NCI-H345 treated with DMSO at 0.1 percent for 48 hours (cell line): ENCODE data around the gene DCTPP1.

ENCODE experiments used
- DNase-seq: peaks from one replicate; lab custom pipeline; 2025; ENCODE audit not compliant: unreplicated experiment; lab: John Stamatoyannopoulos, UW

The DCTPP1 gene

DNA sequence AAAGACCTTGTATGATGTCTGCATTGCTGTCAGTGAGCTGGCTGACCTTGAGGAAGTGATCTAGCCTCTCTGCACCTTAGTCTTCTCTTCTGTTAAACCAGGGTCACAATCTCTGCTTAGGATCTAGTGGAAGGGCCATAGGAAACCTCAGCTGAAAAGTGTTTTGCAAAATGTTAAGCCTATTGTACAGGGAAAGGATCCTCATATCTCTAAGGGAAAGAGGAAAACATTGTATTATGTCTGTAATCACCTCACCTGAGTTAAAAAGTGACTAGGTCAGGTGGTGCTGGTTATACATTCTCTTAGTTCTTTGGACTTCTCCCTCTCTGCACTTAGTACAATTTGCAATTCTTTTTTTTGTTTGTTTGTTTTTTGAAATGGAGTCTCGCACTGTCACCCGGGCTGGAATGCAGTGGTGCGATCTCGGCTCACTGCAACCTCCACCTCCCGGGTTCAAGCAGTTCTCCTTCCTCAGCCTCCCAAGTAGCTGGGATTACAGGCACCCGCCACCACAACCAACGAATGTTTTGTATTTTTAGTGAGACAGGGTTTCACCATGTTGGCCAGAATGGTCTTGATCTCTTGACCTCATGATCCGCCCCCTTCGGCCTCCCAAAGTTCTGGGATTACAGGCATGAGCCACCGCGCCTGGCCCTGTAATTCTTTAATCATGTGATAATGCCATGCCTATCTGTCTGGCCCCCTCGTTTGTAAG is 17.8 kb upstream of the DCTPP1 start:
- no peak for DNase-seq

DNA sequence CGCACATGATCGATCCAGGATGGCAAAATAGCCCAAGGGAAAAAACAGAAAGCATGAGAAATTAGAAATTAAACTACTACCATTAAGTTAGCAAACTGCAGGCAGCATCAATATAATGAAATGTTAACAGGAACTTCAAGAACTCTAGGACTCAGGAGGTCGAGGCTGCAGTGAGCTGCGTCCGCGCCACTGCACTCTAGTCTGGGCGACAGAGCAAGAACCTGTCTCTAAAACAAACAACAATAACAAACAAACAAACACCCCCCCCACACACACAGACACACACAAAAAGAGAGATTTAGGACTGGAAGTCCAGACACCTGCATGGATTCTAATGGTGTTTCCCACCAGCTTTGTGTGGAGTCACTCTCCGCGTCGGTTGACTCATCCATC is 16.4 kb upstream of the DCTPP1 start:
- DNase-seq, result no peak

DNA sequence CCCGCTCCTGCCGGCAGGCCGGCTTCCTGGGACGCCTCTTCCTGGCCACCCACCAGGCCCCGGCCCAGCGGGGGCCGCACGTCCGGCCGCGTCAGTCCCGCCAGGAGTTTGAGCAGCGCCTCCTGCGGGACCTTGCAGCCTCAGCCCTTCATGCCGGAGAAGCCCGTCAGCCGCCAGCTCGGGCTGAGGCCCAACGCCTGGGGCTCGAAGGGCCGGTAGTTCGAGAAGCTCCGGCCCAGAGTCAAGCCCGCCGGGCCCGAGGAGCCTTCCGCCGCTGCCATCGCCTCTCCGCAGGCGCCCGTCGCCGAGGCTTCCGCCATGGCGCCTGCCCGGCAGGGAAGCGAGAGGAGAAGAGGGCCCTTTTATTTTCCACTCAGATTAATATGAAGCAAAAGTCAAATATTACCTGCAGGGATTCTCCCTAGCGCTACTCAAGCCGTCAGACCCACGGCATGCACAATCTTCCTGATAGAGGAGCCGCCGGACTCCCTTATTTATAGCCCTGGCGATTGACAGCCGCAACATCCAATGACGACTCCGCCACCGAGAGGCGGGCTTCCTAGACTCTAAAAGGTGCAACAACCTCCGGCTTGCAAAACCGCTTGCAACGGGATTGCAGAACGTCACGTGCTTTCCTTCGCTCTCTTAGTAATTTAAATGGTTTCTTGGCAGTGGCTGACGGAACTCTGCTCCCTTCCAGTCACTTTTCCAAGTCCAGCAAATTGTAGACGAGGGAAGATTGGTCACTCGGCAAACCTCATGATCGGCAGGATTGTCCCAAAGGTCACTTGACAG is 15.8 kb upstream of the DCTPP1 start, which contains the start of gene SEPHS2:
Gene SEPHS2, minus strand, starts transcription at position 467 of the 795 bp plus-strand sequence. Its CDS starts 147 bp downstream, at position 320.
- peak; percentile 94 for DNase-seq

DNA sequence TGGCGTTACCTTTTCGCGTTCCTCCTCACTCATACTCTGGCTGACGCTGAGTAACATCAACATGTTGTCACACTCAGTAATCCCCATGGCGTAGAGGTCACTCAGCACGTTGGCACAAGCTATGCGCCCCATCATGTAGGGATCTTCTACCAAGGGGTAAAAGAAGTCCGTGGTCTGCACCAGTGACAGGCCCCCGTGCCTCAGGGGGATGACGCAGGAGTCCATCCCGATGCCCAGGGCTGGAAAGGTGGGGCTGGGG is 15.2 kb upstream of the DCTPP1 start:
- DNase-seq, result no peak

DNA sequence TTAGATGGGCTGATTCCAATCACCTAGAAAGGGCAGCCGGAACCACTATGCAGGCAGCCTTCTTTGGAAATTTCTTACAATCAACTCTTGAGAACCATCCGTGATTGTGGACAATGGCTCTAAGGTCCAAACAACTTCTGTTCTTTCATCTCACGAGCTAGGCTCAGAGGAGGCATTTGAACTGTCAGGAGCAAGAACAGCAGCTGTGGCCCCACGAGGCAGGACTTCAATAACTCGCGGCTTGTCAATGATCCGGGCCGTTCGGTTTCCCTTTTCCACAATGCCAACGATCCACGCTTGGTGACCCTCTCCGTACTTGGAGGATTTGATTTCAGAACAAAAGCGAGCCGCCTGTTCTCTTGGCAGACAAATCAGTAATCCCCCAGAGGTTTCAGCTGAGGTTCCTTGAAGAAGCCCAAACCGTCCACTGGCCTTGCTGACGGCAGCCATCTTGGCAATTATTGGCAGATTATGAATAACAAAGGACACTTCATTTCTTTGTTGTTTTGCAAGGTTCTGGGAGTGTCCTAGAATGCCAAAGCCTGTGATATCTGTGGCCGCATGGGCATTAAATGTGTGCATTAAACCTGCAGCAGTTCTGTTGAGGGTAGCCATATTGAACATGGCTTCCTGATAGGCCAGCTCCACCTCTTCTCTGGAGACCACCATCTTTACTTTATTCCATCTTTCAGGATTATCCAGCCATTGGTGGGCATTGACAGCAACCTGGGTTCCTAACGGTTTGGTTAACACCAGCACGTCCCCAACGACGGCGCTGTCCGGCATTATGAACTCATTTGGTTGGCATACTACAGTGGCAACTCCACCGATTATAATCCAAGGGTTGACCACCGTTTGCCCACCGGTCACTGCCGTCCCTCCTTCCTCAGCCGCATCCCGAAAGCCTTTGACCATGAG is 14.7 kb upstream of the DCTPP1 start:
- DNase-seq, result no peak

DNA sequence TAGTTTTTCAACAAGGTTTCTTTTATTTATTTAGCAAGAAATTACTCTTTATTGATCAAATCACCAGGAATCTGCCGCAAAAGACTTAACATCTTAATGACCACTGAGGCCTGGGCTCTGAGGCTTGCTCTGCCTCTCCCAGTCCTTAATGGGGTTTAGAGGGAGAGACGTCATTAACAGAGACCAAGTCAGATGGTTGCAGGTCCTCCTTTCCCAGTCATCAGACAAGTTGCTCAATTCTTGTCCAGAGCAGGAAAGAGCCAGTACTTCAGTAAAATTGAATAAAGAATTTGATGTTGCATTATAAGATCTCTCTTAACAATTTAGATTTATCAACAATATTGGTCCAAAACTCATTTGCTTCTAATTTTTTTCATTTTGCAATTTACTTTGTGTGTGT is 13.8 kb upstream of the DCTPP1 start:
- no peak for DNase-seq

DNA sequence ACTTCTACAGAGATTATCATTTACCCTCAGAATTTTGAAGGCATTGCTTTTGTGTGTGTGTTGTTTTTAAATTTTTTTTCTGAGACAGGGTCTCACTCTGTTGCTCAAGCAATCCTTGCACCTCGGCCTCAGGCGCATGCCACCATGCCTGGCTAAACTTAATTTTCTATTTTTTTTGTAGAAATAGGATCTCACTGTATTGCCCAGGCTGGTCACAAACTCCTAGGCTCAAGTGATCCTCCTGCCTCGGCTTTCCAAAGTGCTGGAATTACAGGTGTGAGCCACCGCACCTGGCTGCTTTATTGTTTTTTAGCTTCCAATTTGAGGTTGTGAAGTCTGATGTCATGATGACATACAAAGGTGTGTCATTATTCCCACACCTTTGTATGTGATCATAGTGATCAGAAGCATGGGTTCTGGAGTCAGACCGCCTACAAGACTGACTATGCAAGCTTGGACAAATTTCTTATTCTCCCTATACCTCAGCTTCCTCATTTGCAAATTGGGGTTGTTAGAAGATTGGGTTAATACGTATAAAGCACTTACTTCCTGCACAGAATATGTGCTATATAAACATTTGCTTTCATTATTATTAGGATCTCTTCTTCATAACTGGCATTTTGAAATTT is 10.0 kb upstream of the DCTPP1 start:
- DNase-seq, result no peak

DNA sequence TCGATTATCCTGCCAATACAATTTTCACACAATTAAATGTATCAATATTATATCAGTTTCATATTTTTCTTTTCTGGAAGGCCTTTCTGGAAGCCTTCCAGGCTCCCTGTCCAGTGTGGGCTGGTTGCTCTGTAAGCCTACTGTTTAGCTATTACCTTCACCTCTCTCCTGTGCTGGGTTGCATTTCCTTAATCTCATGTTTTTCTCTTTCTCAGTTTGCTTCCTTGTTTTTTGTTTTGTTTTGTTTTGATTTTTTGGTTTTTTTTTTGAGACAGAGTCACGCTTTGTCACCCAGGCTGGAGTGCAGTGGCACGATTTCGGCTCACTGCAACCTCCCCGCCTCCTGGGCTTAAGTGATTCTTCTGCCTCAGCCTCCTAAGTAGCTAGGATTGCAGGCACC is 9.0 kb upstream of the DCTPP1 start:
- DNase-seq, result no peak

DNA sequence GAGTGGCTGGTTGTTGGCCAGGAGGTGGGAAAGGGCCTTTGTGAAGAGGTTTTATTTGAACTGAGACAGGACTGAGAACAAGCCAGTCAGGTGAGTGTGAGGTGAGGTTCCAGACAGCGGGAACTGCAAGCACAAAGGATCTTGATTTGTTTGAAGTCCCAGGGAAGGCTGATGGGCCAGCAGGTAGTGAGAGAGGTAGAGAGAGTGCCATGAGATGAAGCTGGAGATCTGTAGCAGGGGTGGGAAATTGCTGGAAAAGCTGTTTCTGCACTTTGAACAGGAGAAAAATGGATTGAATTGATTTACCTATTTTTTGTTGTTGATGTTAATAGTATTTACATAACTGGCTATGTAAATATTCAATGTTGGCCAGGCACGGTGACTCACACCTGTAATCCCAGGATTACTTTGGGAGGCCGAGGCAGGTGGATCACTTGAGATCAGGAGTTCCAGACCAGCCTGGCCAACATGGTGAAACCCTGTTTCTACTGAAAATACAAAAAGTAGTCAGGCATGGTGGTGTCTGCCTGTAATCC is 7.7 kb upstream of the DCTPP1 start:
- DNase-seq, result peak; percentile 95

DNA sequence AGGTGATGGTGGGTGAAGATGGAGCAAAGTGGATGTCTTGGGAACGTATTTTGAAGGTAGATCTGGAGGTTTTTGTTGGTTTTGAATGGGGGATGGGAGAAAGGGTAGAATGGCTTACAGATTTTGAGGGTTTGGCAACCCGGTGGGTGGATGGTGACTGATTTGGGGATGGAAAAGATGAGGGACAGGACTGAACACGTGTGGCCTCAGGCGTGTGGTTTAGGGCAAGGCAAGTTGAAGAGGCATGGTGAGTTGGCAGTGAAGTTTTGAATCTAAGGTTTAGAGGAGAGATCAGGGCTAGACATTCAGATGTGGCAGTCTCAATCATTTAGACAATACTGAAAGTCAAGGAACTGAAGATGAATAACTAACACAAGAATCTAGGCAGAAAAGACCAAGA is 5.0 kb upstream of the DCTPP1 start:
- no peak for DNase-seq

DNA sequence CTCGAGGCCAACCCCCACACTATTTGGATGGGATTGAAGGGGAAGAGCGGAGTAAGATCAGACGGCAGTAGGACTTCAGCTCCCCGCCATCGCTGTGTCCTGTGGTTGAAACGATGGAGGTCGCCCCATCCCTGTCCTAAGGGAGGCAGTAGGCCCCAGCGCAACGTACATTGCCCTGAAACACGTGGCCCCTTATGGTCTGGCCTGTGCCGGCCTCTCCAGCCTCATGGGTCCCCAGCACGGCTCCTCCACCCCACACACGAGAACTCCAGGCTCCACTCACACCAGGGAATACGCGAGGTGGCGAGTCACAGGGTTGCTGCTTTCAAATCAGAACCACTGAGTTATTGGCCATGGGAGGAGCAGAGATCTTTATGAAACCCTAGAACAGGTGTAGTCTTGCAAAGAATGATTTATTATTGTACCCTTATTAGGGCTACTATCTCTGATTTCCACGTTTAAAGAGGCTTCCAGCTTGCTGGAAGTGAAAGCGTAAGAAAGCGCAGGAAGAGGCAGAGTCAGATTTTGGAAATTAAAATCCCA is 669 bp upstream of the DCTPP1 start:
- no peak for DNase-seq

DNA sequence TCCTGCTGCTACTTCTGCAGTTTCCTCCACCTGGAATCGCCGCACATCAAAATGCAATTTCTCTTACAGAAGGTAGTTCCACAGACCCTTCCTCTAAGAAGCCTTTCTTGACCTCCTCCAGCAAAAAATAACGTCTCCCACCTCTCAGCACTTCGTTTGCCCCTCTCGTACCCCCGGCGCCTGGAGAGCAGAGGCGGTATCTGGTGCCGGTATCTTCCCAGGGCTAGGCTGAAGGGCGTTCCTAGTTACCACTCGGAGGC is 482 bp downstream of the DCTPP1 start:
- DNase-seq, result no peak

DNA sequence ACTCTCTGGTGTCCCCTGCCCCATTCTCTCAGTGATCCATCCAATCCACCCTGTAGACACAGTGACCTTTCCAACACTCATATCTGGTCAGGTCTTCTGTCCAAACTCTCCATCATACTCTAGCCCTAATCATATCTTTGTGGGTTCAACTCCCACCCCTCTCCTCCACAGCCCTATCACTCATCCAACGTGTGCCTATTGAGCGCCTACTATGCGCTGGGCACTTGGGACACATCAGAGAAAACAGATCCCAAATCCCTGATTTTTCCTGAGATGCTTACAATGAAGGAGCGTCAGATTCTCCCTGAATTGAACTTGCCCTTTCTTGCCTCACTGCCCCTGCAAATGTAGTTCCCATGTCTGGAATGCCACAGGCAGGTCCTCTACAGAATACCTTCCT is 1.8 kb downstream of the DCTPP1 start:
- DNase-seq, result no peak

DNA sequence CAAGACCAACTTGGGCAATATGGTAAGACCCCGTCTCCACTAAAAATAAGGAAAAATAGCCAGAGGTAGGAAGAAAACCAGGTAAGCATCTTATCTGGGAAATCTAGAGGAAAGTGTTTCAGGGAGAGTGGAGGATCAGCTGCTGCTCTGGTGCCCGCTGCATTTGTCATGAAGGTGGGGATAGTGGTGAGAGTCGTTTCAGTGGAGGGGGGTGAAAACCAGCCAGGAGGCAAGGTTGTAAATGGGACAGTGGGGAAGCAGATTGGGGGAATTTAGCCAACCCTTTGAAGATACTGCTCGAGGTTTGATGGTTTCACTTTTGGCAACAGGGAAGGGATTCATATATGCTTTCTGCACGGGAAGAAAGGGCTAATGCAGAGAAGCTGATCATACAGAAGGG is 8.8 kb downstream of the DCTPP1 start:
- DNase-seq, result no peak

DNA sequence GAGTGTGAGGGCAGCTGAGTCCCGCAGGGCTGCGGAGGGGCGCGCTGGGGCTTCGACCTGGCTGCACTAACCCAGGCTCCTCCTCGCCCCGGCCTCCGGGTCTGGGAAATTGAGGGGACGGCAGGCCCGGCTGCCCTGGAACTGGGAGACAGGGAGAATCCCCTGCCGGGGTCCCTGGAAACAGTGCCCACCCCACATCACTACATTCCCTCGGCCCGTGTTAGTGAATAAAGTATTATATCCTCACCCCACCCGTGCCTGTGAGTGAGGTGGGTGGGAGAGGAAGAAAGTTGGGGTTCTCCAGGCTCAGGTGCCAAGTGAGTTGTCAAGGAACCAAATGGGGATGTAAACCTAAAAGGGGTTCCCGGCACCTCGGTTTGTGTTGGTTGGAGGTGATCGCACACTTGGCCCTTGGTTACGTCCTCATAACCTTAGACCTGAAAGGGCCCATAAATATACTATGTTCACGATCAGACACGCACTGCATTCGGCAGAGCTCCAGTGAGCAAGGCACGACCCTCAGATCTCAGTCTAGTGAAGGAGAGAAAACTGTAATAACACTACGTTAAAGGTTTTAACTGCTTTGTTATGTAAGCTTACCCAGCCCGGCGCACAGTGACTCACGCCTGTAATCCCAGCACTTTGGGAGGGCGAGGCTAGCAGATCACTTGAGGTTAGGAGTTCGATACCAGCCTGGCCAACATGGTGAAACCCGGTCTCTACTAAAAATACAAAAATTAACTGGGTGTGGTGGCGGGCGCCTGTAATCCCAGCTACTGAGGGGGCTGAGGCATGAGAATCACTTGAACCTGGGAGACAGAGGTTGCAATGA is 11.3 kb downstream of the DCTPP1 start:
- DNase-seq, result no peak

DNA sequence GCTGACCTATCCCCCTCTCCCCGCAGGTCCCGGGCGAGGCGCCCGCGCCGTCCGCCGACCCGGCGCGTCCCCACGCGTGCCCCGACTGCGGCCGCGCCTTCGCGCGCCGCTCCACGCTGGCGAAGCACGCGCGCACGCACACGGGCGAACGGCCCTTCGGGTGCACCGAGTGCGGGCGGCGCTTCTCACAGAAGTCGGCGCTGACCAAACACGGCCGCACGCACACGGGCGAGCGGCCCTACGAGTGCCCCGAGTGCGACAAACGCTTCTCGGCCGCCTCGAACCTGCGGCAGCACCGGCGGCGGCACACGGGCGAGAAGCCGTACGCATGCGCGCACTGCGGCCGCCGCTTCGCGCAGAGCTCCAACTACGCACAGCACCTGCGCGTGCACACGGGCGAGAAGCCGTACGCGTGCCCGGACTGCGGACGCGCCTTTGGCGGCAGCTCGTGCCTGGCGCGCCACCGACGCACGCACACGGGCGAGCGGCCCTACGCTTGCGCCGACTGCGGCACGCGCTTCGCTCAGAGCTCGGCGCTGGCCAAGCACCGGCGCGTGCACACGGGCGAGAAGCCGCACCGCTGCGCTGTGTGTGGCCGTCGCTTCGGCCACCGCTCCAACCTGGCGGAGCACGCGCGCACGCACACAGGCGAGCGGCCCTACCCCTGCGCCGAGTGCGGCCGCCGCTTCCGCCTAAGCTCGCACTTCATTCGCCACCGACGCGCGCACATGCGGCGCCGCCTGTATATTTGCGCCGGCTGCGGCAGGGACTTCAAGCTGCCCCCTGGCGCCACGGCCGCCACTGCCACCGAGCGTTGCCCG is 12.1 kb downstream of the DCTPP1 start:
- peak; percentile 93 for DNase-seq

DNA sequence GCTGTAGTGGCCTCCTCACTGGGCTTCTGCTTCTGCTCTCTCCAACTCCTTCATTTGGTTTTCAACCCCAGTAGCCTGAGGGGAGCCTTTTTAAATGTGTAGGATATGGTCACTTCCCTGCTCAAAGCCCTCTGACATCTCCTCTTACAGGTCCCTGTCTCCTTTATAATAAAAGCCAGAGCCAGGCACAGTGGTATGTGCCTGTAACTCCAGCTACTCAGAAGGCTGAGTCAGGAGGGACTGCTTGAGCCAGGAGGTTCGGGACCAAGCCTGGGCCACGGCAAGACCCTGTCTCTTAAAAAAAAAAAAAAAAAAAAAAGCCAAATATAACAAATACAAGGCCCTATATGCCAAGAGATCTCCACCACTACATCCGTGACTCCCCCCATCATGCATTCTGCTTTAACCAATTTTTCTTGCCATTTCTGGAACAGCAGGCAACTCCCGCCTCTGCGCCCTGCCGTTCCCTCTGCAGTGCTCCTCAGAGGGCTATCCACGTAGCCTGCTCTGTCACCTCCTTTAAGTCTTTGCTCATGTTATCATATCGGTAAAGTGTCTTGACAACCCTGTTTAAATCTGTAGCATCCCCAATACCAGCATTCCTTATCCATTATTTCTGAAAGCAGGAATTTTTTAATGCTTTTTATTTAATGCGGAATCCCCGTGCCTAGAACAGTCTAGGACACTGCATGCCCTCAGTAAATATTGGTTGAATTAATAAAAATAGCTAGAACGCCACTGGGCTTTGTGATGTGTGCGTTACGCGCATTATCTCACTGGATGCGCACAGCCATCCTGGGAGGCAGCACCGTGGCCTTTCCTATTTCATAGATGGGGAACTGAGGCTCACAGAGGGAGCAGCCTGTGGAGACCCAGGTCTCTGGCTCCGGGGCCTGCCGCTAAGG is 13.0 kb downstream of the DCTPP1 start:
- DNase-seq, result no peak

DNA sequence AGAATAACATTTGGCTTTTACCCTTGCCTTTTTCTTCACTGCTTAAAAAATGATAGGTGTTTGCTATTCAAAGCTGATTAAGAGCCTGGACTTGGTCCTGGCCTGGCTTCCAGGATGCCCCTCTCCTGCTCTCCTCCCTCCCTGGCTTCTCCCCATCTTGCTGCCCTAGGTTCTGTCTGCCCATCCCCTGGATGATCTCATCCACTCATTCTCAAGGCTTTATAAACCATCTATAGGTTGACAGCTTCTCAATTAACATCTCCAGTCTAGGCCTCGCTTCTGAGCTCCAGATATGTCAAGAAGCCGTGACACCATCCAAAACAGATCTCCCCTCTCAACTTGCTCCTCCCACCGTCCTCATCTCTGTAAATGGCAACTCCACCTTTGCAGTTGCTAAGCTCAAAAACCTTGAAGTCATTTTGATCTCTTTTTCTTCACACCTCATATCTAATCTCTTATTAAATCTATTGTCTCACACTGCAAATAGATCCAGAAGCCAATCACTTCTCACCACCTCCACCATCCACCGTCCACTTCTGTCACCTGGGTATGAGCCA is 13.7 kb downstream of the DCTPP1 start:
- DNase-seq, result no peak
